AG09309 (cell line): Measurements from ENCODE around the gene CDKAL1.

Experiments
- DNase-seq: peaks from one replicate; pipeline ENCODE4 v3.0.0-alpha.2; 2010; ENCODE audit warnings: low read depth
- H3K4me3 ChIP-seq: 2 replicates; pipeline ENCODE4 v1.5.1; 2011; ENCODE audit warnings: mild to moderate bottlenecking, low read depth, low read length, moderate library complexity; ENCODE audit not compliant: control insufficient read depth
- TF ChIP-seq, protein P1 (sequence below): IDR thresholded peaks from 2 replicates; pipeline ENCODE4 v1.5.1; 2011; ENCODE audit warnings: mild to moderate bottlenecking, low read depth, low read length, inconsistent platforms; ENCODE audit not compliant: insufficient read depth, control insufficient read depth; ENCODE audit errors: missing control alignments

Gene CDKAL1

GRCh38 chr6:21022343-21023107 lies 488.3 kb downstream of the CDKAL1 start:
- H3K4me3 ChIP-seq, result no peak overlapping the region
- no peak for DNase-seq
- TF ChIP-seq, protein P1, sequence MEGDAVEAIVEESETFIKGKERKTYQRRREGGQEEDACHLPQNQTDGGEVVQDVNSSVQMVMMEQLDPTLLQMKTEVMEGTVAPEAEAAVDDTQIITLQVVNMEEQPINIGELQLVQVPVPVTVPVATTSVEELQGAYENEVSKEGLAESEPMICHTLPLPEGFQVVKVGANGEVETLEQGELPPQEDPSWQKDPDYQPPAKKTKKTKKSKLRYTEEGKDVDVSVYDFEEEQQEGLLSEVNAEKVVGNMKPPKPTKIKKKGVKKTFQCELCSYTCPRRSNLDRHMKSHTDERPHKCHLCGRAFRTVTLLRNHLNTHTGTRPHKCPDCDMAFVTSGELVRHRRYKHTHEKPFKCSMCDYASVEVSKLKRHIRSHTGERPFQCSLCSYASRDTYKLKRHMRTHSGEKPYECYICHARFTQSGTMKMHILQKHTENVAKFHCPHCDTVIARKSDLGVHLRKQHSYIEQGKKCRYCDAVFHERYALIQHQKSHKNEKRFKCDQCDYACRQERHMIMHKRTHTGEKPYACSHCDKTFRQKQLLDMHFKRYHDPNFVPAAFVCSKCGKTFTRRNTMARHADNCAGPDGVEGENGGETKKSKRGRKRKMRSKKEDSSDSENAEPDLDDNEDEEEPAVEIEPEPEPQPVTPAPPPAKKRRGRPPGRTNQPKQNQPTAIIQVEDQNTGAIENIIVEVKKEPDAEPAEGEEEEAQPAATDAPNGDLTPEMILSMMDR, result no peak

- TF ChIP-seq, protein P1, result no peak
- no peak overlapping the region for H3K4me3 ChIP-seq
- DNase-seq, result no peak
Observed at GRCh38 chr6:21023210-21023609, 489.0 kb downstream of the CDKAL1 start.

DNA sequence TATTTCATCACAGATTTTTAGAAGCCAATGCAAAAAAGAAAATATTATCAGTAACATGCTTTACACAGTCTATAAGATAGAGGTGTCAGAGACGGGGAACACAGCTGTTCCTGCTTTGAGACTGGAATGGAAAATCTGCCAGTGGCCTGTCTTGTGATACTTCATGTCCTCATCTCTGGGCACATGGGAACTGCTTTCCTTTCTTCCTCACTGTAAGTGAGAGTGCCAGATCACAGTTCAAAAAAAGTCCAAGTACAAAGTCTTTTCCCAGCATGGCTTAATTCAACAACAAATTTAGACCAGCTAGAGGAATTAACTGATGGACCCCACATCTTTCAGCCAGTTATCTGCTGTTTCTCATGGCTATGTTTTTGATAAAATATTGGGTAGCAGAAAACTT lies 490.4 kb downstream of the CDKAL1 start:
- DNase-seq, result no peak
- TF ChIP-seq, protein P1, result no peak
- no peak overlapping the region for H3K4me3 ChIP-seq

DNA sequence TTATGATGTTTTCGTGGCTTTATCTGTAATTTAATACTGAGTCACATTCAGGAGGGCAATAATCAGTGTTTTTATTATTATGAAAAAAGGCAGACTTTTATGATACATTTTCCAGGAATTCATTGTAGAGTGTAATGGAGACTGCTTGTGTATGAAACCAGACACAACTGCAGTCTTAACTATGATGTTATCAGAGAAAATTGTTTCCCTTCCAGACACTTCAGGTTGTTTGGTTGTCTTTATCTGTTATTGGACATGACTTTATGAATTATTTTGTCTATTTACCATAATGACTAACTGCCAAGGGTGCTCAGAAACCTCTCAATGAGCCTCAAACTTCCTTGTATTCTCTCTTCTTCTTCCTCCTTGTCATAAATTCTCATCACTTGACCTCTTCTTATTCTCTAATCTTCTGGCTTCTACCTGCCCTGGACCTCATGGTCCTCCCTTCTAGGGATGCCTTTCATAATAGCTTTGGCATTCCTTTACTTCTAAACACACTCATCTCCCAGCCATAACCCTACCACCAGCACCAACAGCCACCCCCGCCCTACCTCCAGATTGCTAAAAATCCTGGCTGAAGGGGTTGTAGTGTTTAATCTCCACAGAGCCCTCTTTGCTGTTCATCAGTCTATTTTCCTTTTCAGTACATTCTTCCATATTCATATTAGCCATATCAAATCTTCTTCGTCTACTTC lies 492.5 kb downstream of the CDKAL1 start:
- DNase-seq, result no peak
- H3K4me3 ChIP-seq, result no peak overlapping the region
- TF ChIP-seq, protein P1, result no peak

GRCh38 chr6:21027507-21027906 lies 493.2 kb downstream of the CDKAL1 start:
- H3K4me3 ChIP-seq, result no peak overlapping the region
- TF ChIP-seq, protein P1, result no peak
- no peak for DNase-seq

DNA sequence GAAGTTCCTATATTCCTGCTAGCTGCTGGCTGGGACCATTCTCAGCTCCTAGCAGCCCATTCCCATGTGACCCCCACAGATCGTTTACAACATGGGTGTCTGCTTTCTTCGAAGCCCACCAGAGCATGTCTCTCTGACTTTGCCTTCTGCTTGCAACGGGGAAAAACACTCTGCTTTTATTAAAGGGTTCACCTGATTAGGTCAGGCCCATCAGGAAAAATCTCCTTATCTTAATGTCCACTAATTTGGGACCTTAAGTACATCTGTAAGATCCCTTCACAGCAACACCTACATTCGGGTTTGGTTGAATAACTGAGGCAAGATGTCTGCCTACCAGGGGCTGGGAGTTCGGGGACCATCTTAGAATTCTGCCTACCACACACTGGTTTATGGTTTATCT lies 496.9 kb downstream of the CDKAL1 start:
- no peak overlapping the region for H3K4me3 ChIP-seq
- TF ChIP-seq, protein P1, result no peak
- DNase-seq, result no peak
